TTC549 (cell line): Measurements from ENCODE around the gene VENTX.

Experiments used
- FAIRE-seq: peaks from 2 replicates; lab custom pipeline; 2012; peaks lifted over from hg19 to GRCh38; lab: Jason Lieb, UNC

The VENTX gene

GRCh38 chr10:133202778-133203651 lies 34.6 kb upstream of the VENTX start:
- no peak for FAIRE-seq

- no peak for FAIRE-seq
Measured at GRCh38 chr10:133203652-133204195, 33.9 kb upstream of the VENTX start.

- FAIRE-seq, result no peak
Measured at GRCh38 chr10:133204226-133205015, 33.2 kb upstream of the VENTX start.

- FAIRE-seq, result no peak
Measured at GRCh38 chr10:133205146-133205545, 32.5 kb upstream of the VENTX start.

GRCh38 chr10:133206356-133207040 lies 31.2 kb upstream of the VENTX start:
- no peak for FAIRE-seq

GRCh38 chr10:133207041-133207600 lies 30.5 kb upstream of the VENTX start:
- FAIRE-seq, result no peak

- FAIRE-seq, result no peak
Measured at GRCh38 chr10:133207627-133208026, 30.0 kb upstream of the VENTX start.

- no peak for FAIRE-seq
Measured at GRCh38 chr10:133208466-133208865, 29.2 kb upstream of the VENTX start.

- no peak for FAIRE-seq
Measured at GRCh38 chr10:133209117-133209516, 28.5 kb upstream of the VENTX start.

- no peak for FAIRE-seq
Measured at GRCh38 chr10:133209641-133210040, 28.0 kb upstream of the VENTX start.

- no peak for FAIRE-seq
Measured at GRCh38 chr10:133210398-133211140, 27.1 kb upstream of the VENTX start.

- no peak for FAIRE-seq
Measured at GRCh38 chr10:133211141-133211830, 26.4 kb upstream of the VENTX start.

- no peak for FAIRE-seq
Measured at GRCh38 chr10:133211959-133212852, 25.4 kb upstream of the VENTX start.

- FAIRE-seq, result no peak
Measured at GRCh38 chr10:133212853-133213494, 24.7 kb upstream of the VENTX start.

GRCh38 chr10:133213641-133214467 lies 23.8 kb upstream of the VENTX start:
- FAIRE-seq, result no peak

- FAIRE-seq, result no peak
Measured at GRCh38 chr10:133214468-133215410, 22.9 kb upstream of the VENTX start.

GRCh38 chr10:133215586-133215985 lies 22.1 kb upstream of the VENTX start:
- no peak for FAIRE-seq
